HG03342 (cell line): Measurements from ENCODE around the gene CABLES2.

Source experiments
- ATAC-seq: cut with Tn5 transposase; IDR thresholded peaks from one replicate; pipeline ENCODE4 v1.9.1; 2021; ENCODE audit warnings: mild to moderate bottlenecking, moderate library complexity; ENCODE audit not compliant: unreplicated experiment

The CABLES2 gene

GRCh38 chr20:62362991-62363919 is 43.8 kb downstream of the CABLES2 start:
- no peak for ATAC-seq

GRCh38 chr20:62362590-62362940 is 44.5 kb downstream of the CABLES2 start:
- no peak for ATAC-seq

- ATAC-seq: no peak
Measured at GRCh38 chr20:62361799-62362589, 45.1 kb downstream of the CABLES2 start.

- no peak for ATAC-seq
Measured at GRCh38 chr20:62360854-62361798, 46.0 kb downstream of the CABLES2 start.

- ATAC-seq: no peak
Measured at GRCh38 chr20:62359491-62360121, 47.5 kb downstream of the CABLES2 start.

GRCh38 chr20:62359043-62359490 is 48.0 kb downstream of the CABLES2 start:
- no peak for ATAC-seq

GRCh38 chr20:62358171-62359042 is 48.7 kb downstream of the CABLES2 start:
- no peak for ATAC-seq

GRCh38 chr20:62357681-62358080 is 49.4 kb downstream of the CABLES2 start:
- no peak for ATAC-seq

GRCh38 chr20:62357187-62357667 is 49.9 kb downstream of the CABLES2 start:
- no peak for ATAC-seq

GRCh38 chr20:62356589-62357186 is 50.4 kb downstream of the CABLES2 start:
- ATAC-seq: no peak

GRCh38 chr20:62355878-62356588 is 51.1 kb downstream of the CABLES2 start:
- no peak for ATAC-seq

- no peak for ATAC-seq
Measured at GRCh38 chr20:62355516-62355877, 51.6 kb downstream of the CABLES2 start.

- no peak for ATAC-seq
Measured at GRCh38 chr20:62354811-62355341, 52.2 kb downstream of the CABLES2 start.

GRCh38 chr20:62354031-62354808 is 52.9 kb downstream of the CABLES2 start:
- ATAC-seq: no peak

GRCh38 chr20:62353289-62354030 is 53.6 kb downstream of the CABLES2 start:
- ATAC-seq: no peak
